ENCODE results near the gene RFC2. TPM values are rescaled to one million over a fixed set of nuclear protein-coding genes. Genes with fewer than 3 reads are reported as not detected.

Gene RFC2
- 1 to 10 TPM; 6.0 to 8.5 TPM for total RNA-seq

DNA sequence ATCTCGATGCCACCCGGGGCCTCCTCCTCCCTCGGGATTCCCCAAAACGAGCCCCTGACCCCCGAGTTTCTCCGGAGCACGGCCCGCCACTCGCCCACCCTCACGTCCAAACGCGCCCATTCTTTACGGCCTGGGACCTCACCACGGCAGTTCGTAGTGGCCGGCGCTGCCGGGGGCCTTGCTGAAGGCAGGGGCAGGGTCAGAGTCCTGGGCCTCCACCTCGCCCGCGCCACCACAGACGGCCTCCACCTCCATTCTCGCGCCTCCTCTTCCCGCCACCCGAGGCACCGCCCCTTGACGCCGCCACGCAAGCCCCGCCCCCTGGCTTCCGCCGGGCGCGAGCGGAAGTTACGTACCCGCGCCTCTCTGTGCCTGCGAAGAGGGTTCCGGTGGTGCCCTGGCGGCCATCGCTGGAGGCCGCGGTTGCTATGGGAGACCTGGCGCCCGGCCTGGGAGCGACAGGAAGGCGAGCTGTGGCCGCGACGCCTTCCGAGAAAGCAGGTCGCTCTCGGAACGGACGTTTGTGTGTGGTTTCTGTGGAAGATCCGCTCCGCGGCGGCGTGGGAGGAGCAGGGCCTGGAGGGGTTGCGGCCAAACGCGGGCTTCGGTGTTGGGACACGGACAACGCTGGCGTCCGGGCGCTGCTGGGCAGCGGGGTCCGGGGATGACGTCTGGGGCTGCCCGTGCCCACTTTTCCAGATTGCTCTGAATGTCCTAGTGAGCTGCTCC lies at the start of gene RFC2:
Gene RFC2, minus strand, starts transcription at position 271 of the 729 bp plus-strand sequence. Its CDS starts 16 bp downstream, at position 255.
- TF ChIP-seq, protein P1, sequence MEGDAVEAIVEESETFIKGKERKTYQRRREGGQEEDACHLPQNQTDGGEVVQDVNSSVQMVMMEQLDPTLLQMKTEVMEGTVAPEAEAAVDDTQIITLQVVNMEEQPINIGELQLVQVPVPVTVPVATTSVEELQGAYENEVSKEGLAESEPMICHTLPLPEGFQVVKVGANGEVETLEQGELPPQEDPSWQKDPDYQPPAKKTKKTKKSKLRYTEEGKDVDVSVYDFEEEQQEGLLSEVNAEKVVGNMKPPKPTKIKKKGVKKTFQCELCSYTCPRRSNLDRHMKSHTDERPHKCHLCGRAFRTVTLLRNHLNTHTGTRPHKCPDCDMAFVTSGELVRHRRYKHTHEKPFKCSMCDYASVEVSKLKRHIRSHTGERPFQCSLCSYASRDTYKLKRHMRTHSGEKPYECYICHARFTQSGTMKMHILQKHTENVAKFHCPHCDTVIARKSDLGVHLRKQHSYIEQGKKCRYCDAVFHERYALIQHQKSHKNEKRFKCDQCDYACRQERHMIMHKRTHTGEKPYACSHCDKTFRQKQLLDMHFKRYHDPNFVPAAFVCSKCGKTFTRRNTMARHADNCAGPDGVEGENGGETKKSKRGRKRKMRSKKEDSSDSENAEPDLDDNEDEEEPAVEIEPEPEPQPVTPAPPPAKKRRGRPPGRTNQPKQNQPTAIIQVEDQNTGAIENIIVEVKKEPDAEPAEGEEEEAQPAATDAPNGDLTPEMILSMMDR (IDR thresholded peaks at IDR 0.05) = peak in 1 of 2 donors; percentile 49
- Histone ChIP-seq H3K4me3 (peak within 1 kb of the TSS; percentile 60 to 81), H3K4me1 (peaks cover 0 to 34% of the 10 kb centered on the region in 2 donors), H3K36me3 (peaks cover 19% of the 10 kb centered on the region), H3K27ac (peak within 1 kb of the TSS; percentile 91 to 96), H3K27me3 (no peaks in the 10 kb centered on the region), H3K9me3 (no peaks in the 10 kb centered on the region)
- peak; percentile 97 for DNase-seq (ENCODE audit: low spot score)

DNA sequence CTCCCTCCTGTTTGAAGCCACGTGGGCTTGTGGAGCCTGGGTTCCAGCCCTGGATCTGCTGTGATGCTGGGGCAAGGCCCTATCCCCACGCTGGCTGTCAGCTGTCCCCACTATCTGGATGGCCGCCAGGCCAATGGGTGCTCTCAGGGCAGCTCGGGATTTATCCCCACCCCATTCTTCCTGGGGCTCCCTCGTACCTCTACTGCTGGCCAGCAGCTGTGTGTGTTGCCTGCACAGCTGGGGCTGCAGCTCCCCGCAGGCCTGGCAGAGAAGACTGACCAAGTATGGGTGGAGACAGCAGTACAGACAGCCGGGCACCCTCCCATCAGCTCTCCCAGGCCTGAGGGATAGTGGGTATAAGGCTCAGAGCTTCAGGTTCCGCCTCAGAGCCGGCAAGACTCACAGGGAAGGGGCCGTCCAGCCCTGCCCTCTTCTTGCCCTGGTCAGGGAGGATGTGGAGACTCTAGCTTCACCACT lies 48.6 kb upstream of the RFC2 start:
- no peak for DNase-seq (ENCODE audit: low spot score)
- Histone ChIP-seq H3K4me1 (peaks cover 0 to 27% of the 10 kb centered on the region in 2 donors), H3K4me3 (no peak overlapping the region), H3K27ac (no peak overlapping the region), H3K9me3 (no peaks in the 10 kb centered on the region), H3K27me3 (no peaks in the 10 kb centered on the region), H3K36me3 (no peaks in the 10 kb centered on the region)
- TF ChIP-seq, protein P1 (IDR thresholded peaks at IDR 0.05) = no peak

DNA sequence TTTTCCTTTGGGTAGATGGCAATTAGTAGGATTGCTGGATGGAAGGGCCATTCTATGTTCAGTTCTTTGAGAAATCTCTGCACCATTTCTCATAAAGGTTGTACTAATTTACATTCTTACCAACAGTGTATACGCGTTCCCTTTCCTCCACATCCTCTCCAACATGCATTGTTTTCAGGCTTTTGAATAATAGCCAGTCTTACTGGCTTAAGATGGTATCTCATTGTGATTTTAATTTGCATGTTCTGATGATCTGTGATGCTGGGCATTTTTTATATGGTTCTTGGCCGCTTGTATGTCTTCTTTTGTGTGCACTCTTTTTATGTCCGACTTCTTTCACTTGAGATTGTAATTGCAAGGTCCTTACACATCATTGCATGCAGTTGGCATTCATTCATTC lies 46.7 kb upstream of the RFC2 start:
- Histone ChIP-seq H3K27me3 (no peaks in the 10 kb centered on the region), H3K4me1 (peaks cover 0 to 8% of the 10 kb centered on the region in 2 donors), H3K9me3 (no peaks in the 10 kb centered on the region), H3K4me3 (no peak overlapping the region), H3K27ac (no peak overlapping the region), H3K36me3 (no peaks in the 10 kb centered on the region)
- DNase-seq (ENCODE audit: low spot score) = no peak
- TF ChIP-seq, protein P1 (IDR thresholded peaks at IDR 0.05) = no peak

DNA sequence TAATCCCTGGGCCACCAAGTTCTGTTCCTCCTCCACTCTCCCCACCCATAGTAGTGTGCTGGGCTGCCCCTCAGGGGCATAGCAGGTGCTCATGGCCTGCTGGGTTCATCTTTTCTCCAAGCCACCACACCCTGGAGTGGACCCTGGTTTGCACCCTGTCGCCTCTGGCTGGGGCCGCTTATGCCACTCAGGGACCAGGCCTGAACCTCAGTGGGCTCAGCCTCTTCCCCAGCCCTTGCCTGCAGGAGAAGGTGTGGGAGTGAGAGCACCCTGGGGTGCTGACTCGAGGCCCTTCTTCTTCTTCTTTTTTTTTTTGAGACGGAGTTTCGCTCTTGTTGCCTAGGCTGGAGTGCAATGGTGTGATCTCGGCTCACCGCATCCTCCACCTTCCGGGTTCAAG lies 45.2 kb upstream of the RFC2 start:
- Histone ChIP-seq H3K27ac (no peak overlapping the region), H3K4me3 (no peak overlapping the region), H3K36me3 (no peaks in the 10 kb centered on the region), H3K27me3 (no peaks in the 10 kb centered on the region), H3K9me3 (no peaks in the 10 kb centered on the region), H3K4me1 (peaks cover 0 to 20% of the 10 kb centered on the region in 2 donors)
- TF ChIP-seq, protein P1 (IDR thresholded peaks at IDR 0.05) = no peak
- no peak for DNase-seq (ENCODE audit: low spot score)

DNA sequence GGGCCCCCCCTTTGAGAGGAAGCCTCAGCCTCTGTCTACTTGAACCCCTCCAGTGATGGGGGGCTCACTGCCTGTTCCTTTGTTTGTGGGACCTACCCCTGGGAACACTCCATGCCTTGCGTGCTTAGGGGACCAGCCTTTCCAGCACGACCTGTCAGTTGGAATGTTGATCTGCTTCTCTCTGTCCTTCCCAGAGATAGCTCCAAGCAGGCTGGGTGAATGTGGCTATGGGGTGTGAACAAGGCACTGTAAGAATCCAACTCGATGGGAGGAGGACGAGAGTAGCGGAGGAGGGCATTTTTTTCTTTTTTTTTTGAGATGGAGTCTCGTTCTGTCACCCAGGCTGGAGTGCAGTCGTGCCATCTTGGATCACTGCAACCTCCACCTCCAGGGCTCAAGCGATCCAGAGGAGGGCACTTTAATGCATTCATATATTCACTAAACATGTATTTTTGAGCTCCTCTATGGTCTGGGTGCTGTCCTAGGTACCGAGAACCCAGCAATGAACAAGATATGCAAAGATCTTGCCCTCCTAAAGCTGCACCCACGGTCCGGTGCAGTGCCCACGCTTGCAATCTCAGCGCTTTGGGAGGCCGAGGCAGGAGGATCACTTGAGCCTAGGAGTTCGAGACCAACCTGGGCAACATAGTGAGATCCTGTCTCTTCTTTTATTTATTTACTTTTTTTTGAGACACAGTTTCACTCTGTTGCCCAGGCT lies 43.5 kb upstream of the RFC2 start:
- peaks cover 0 to 28% of the 10 kb centered on the region in 2 donors for H3K4me1 ChIP-seq
- no peak for DNase-seq (ENCODE audit: low spot score)
- no peaks in the 10 kb centered on the region for H3K36me3 ChIP-seq
- no peak overlapping the region for H3K4me3 ChIP-seq
- no peak overlapping the region for H3K27ac ChIP-seq
- TF ChIP-seq, protein P1 (IDR thresholded peaks at IDR 0.05) = no peak
- H3K9me3 ChIP-seq = no peaks in the 10 kb centered on the region
- H3K27me3 ChIP-seq = no peaks in the 10 kb centered on the region
